Mesenchymal stem cell (in vitro differentiated cells and primary cell): ENCODE measurements around the gene NR1H2.

Source experiments
- DNase-seq: peaks from one replicate; pipeline ENCODE4 v3.0.0-alpha.2; 2013
- H2AFZ ChIP-seq: one replicate; pipeline ENCODE4 v1.6.1; 2013; ENCODE audit warnings: low read depth, mild to moderate bottlenecking, control low read depth, inconsistent platforms, low read length, moderate library complexity
- H2AK5ac ChIP-seq: 2 replicates; pipeline ENCODE4 v1.6.1; 2013; ENCODE audit warnings: low read length, moderate library complexity, mild to moderate bottlenecking, inconsistent platforms; ENCODE audit not compliant: severe bottlenecking
- H2BK120ac ChIP-seq: one replicate; pipeline ENCODE4 v1.6.1; 2013; ENCODE audit warnings: low read depth, mild to moderate bottlenecking, inconsistent platforms, low read length, moderate library complexity
- H2BK12ac ChIP-seq, 2 experiments: one replicate each; pipeline ENCODE4 v1.6.1; 2013; ENCODE audit warnings: inconsistent platforms in 2 of 2, low read length in 2 of 2, mild to moderate bottlenecking in 2 of 2, moderate library complexity in 2 of 2, control low read depth in 1 of 2
- H2BK15ac ChIP-seq: one replicate; pipeline ENCODE4 v1.6.1; 2013; ENCODE audit warnings: mild to moderate bottlenecking, low read depth, inconsistent platforms; ENCODE audit not compliant: poor library complexity, severe bottlenecking
- H2BK5ac ChIP-seq: 2 replicates; pipeline ENCODE4 v1.6.1; 2013; ENCODE audit warnings: low read depth, mild to moderate bottlenecking, low read length, control low read depth, inconsistent platforms; ENCODE audit not compliant: poor library complexity, severe bottlenecking
- H3K14ac ChIP-seq, 2 experiments: one replicate each; pipeline ENCODE4 v1.6.1; 2013; ENCODE audit warnings: inconsistent platforms in 2 of 2, low read length in 2 of 2, control low read depth in 1 of 2, mild to moderate bottlenecking in 1 of 2, moderate library complexity in 1 of 2
- H3K18ac ChIP-seq, 2 experiments: one replicate each; pipeline ENCODE4 v1.6.1; 2013; ENCODE audit warnings: inconsistent platforms in 2 of 2, low read length in 2 of 2, control low read depth in 1 of 2, low read depth in 1 of 2, mild to moderate bottlenecking in 1 of 2
- H3K23ac ChIP-seq, 2 experiments: one replicate each; pipeline ENCODE4 v1.6.1; 2013; ENCODE audit warnings: inconsistent platforms in 2 of 2, low read length in 2 of 2, mild to moderate bottlenecking in 2 of 2, moderate library complexity in 2 of 2, control low read depth in 1 of 2
- H3K27ac ChIP-seq: 2 replicates; pipeline ENCODE4 v1.5.1; 2013; ENCODE audit warnings: mild to moderate bottlenecking, moderate library complexity, low read length, control low read depth, inconsistent platforms; ENCODE audit not compliant: poor library complexity, severe bottlenecking
- H3K27me3 ChIP-seq, 2 experiments: 2 replicates each; pipeline versions ENCODE4 v1.6.1 to v1.7.0; 2013; ENCODE audit warnings: low read length in 2 of 2, mild to moderate bottlenecking in 2 of 2, moderate library complexity in 2 of 2, control low read depth in 1 of 2, inconsistent platforms in 1 of 2; ENCODE audit not compliant: control insufficient read depth in 1 of 2, insufficient read depth in 1 of 2
- H3K36me3 ChIP-seq, 2 experiments: 2 replicates each; pipeline versions ENCODE4 v1.6.1 to v1.7.0; 2013; ENCODE audit warnings: low read length in 2 of 2, control low read depth in 1 of 2, inconsistent platforms in 1 of 2, low read depth in 1 of 2, mild to moderate bottlenecking in 1 of 2; ENCODE audit not compliant: insufficient read depth in 2 of 2, control insufficient read depth in 1 of 2
- H3K4ac ChIP-seq, 2 experiments: one replicate each; pipeline ENCODE4 v1.6.1; 2013; ENCODE audit warnings: inconsistent platforms in 2 of 2, low read length in 2 of 2, mild to moderate bottlenecking in 2 of 2, moderate library complexity in 2 of 2, control low read depth in 1 of 2, low read depth in 1 of 2
- H3K4me1 ChIP-seq: 2 replicates; pipeline ENCODE4 v1.6.1; 2013; ENCODE audit warnings: low read depth, low read length, control low read depth; ENCODE audit not compliant: control insufficient read depth, insufficient read depth
- H3K4me2 ChIP-seq: 2 replicates; pipeline ENCODE4 v1.6.1; 2013; ENCODE audit warnings: low read length, mild to moderate bottlenecking, inconsistent platforms; ENCODE audit not compliant: poor library complexity, severe bottlenecking
- H3K4me3 ChIP-seq, 2 experiments: 2 replicates each; pipeline versions ENCODE4 v1.5.1 to v1.7.0; 2013; ENCODE audit warnings: low read length in 2 of 2, mild to moderate bottlenecking in 2 of 2, control low read depth in 1 of 2, low read depth in 1 of 2; ENCODE audit not compliant: insufficient read depth in 1 of 2
- H3K79me1 ChIP-seq: replicated peaks from 2 replicates; pipeline ENCODE4 v1.6.1; 2013; ENCODE audit warnings: mild to moderate bottlenecking, control low read depth, low read length, inconsistent platforms; ENCODE audit not compliant: poor library complexity, severe bottlenecking
- H3K9ac ChIP-seq: 2 replicates; pipeline ENCODE4 v1.7.0; 2013; ENCODE audit warnings: mild to moderate bottlenecking, low read length, moderate library complexity
- H3K9me3 ChIP-seq: 2 replicates; pipeline ENCODE4 v1.7.0; 2013; ENCODE audit warnings: mild to moderate bottlenecking, low read length; ENCODE audit not compliant: control insufficient read depth
- H4K8ac ChIP-seq: one replicate; pipeline ENCODE4 v1.6.1; 2013; ENCODE audit warnings: inconsistent platforms, mild to moderate bottlenecking, low read length, moderate library complexity
- H4K91ac ChIP-seq: one replicate; pipeline ENCODE4 v1.6.1; 2013; ENCODE audit warnings: mild to moderate bottlenecking, low read length, inconsistent platforms
- WGBS: methylation state at CpG from one replicate; pipeline ENCODE4 v1.1.7; 2013; ENCODE audit warnings: mixed read lengths; 5-methylcytosine and 5-hydroxymethylcytosine counted together

NR1H2 gene

GRCh38 chr19:50330365-50331078, 45.7 kb upstream of the NR1H2 start:
- Histone ChIP-seq H2AK5ac (no peak overlapping the region), H3K36me3 (no peaks in the 10 kb centered on the region), H3K18ac (no peak overlapping the region), H3K4me2 (no peak overlapping the region), H2BK5ac (no peak overlapping the region), H3K14ac (no peak overlapping the region), H3K4me1 (peaks cover 4% of the 10 kb centered on the region), H2BK15ac (no peak overlapping the region), H3K23ac (no peak overlapping the region), H3K4ac (no peak overlapping the region), H3K4me3 (no peak overlapping the region), H2BK120ac (no peak overlapping the region), H3K79me1 (no peaks in the 10 kb centered on the region), H3K9ac (no peak overlapping the region), H4K91ac (no peak overlapping the region), H2BK12ac (no peak overlapping the region), H3K27ac (no peak overlapping the region), H2AFZ (no peak overlapping the region), H3K27me3 (peaks cover 51 to 63% of the 10 kb centered on the region in 2 experiments), H4K8ac (no peak overlapping the region), H3K9me3 (no peaks in the 10 kb centered on the region)
- 4% methylated on average over 41 of the region's 48 CpGs for WGBS
- no peak for DNase-seq

- H3K9me3 ChIP-seq, result no peaks in the 10 kb centered on the region
- H2AK5ac ChIP-seq, result no peak overlapping the region
- H3K9ac ChIP-seq, result no peak overlapping the region
- no peaks in the 10 kb centered on the region for H3K4me1 ChIP-seq
- H3K4me2 ChIP-seq, result no peak overlapping the region
- H2BK120ac ChIP-seq, result no peak overlapping the region
- H3K4me3 ChIP-seq, result no peak overlapping the region
- WGBS, result 22% methylated on average over 10 of the region's 10 CpGs
- no peak for DNase-seq
- no peaks in the 10 kb centered on the region for H3K36me3 ChIP-seq
- no peak overlapping the region for H4K8ac ChIP-seq
- H3K23ac ChIP-seq, result no peak overlapping the region
- H3K79me1 ChIP-seq, result no peaks in the 10 kb centered on the region
- H3K18ac ChIP-seq, result no peak overlapping the region
- peaks cover 44 to 55% of the 10 kb centered on the region in 2 experiments for H3K27me3 ChIP-seq
- H3K14ac ChIP-seq, result no peak overlapping the region
- H2BK12ac ChIP-seq, result no peak overlapping the region
- no peak overlapping the region for H3K27ac ChIP-seq
- no peak overlapping the region for H2BK15ac ChIP-seq
- no peak overlapping the region for H2AFZ ChIP-seq
- H2BK5ac ChIP-seq, result no peak overlapping the region
- no peak overlapping the region for H3K4ac ChIP-seq
- H4K91ac ChIP-seq, result no peak overlapping the region
Observed at GRCh38 chr19:50331221-50331993, 44.9 kb upstream of the NR1H2 start.

DNA sequence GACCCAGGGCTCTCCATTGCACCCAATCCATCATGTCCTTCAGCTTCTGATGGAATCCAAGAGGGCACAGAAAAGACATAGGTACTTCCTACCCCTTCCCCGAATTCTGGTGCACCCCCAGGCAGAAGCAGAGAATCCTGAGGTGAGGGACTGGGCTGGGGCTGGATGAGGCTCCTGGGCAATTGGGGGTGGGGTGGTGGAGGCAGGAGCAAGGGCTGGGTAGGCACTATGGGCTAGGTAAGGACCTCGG, 44.3 kb upstream of the NR1H2 start:
- H2BK12ac ChIP-seq, result no peak overlapping the region
- H3K27me3 ChIP-seq, result peaks cover 39 to 52% of the 10 kb centered on the region in 2 experiments
- no peak overlapping the region for H2BK120ac ChIP-seq
- H3K18ac ChIP-seq, result no peak overlapping the region
- no peaks in the 10 kb centered on the region for H3K4me1 ChIP-seq
- no CpG with 5 or more reads among the region's 2 CpGs for WGBS
- no peak overlapping the region for H3K4me3 ChIP-seq
- no peak overlapping the region for H3K23ac ChIP-seq
- no peak overlapping the region for H3K14ac ChIP-seq
- no peaks in the 10 kb centered on the region for H3K9me3 ChIP-seq
- no peaks in the 10 kb centered on the region for H3K36me3 ChIP-seq
- H4K91ac ChIP-seq, result no peak overlapping the region
- H3K9ac ChIP-seq, result no peak overlapping the region
- no peak overlapping the region for H4K8ac ChIP-seq
- no peak overlapping the region for H3K4ac ChIP-seq
- no peak overlapping the region for H2AFZ ChIP-seq
- H3K79me1 ChIP-seq, result no peaks in the 10 kb centered on the region
- no peak overlapping the region for H2AK5ac ChIP-seq
- no peak for DNase-seq
- no peak overlapping the region for H2BK15ac ChIP-seq
- H2BK5ac ChIP-seq, result no peak overlapping the region
- H3K4me2 ChIP-seq, result no peak overlapping the region
- no peak overlapping the region for H3K27ac ChIP-seq

GRCh38 chr19:50332244-50333038, 43.8 kb upstream of the NR1H2 start:
- Histone ChIP-seq H2AFZ (no peak overlapping the region), H3K18ac (no peak overlapping the region), H2AK5ac (no peak overlapping the region), H3K23ac (no peak overlapping the region), H3K79me1 (no peaks in the 10 kb centered on the region), H2BK15ac (no peak overlapping the region), H3K4ac (no peak overlapping the region), H3K9me3 (no peaks in the 10 kb centered on the region), H2BK12ac (no peak overlapping the region), H4K8ac (no peak overlapping the region), H2BK120ac (no peak overlapping the region), H3K27ac (no peak overlapping the region), H3K14ac (no peak overlapping the region), H3K27me3 (peaks cover 34 to 48% of the 10 kb centered on the region in 2 experiments), H3K4me1 (no peaks in the 10 kb centered on the region), H3K36me3 (no peaks in the 10 kb centered on the region), H3K4me3 (no peak overlapping the region), H4K91ac (no peak overlapping the region), H2BK5ac (no peak overlapping the region), H3K4me2 (no peak overlapping the region), H3K9ac (no peak overlapping the region)
- no peak for DNase-seq
- 15% methylated on average over 16 of the region's 20 CpGs for WGBS
